Activated T-helper 17 cell treated with anti-CD3 and anti-CD28 coated beads, Interleukin-2, amount 50 U/mL, for 72 hours (primary cell): ENCODE measurements around the gene GABRP. TPM values are rescaled to one million over a fixed set of nuclear protein-coding genes. Genes with fewer than 3 reads are reported as not detected.

Experiments
- ATAC-seq: fragments of 150-1000 bp; cut with Tn5 transposase; replicated peaks from 2 replicates; pipeline ENCODE4 v1.10.0; 2021; ENCODE audit warnings: mild to moderate bottlenecking, moderate library complexity
- H3K27ac Mint-ChIP-seq: one replicate; pipeline ENCODE4 v1.8.0; 2022; ENCODE audit warnings: mixed read lengths
- H3K27me3 Mint-ChIP-seq: one replicate; pipeline ENCODE4 v1.8.0; 2022; ENCODE audit warnings: mixed read lengths
- H3K36me3 Mint-ChIP-seq: one replicate; pipeline ENCODE4 v1.8.0; 2022; ENCODE audit warnings: low read depth, mild to moderate bottlenecking, mixed read lengths
- H3K4me1 Mint-ChIP-seq: one replicate; pipeline ENCODE4 v1.8.0; 2022; ENCODE audit warnings: mixed read lengths
- H3K4me3 Mint-ChIP-seq: one replicate; pipeline ENCODE4 v1.8.0; 2022; ENCODE audit warnings: mild to moderate bottlenecking, mixed read lengths
- H3K9me3 Mint-ChIP-seq: one replicate; pipeline ENCODE4 v1.8.0; 2022; ENCODE audit warnings: mixed read lengths
- total RNA-seq, 2 donors: library from RNA; stranded (reverse); gene quantifications; one replicate each; pipeline ENCODE4 v1.2.3, GENCODE V29; 2022

GABRP gene
- total RNA-seq, 2 donors from 2014 or later = not detected

DNA sequence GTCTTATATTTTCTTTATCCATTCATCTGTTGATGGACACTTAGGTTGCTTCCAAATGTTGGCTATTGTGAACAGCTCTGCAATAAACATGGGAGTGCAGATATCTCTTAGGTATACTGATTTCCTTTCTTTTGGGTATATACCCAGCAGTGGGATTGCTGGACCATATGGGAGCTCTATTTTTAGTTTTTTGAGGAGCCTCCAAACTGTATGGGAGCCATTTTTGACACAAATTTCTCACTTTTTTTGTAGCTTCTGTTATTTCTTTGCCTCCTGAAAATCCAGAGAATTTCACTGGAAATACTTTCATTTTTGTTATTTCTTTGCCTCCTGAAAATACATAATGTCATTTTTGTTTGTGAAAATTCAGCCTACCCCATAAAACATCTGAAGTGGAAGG is 63.3 kb downstream of the GABRP start:
- H3K9me3 Mint-ChIP-seq = no peaks in the 10 kb centered on the region
- no peaks in the 10 kb centered on the region for H3K36me3 Mint-ChIP-seq
- H3K27me3 Mint-ChIP-seq = peaks cover 13% of the 10 kb centered on the region
- H3K4me3 Mint-ChIP-seq = no peak overlapping the region
- H3K27ac Mint-ChIP-seq = no peak overlapping the region
- H3K4me1 Mint-ChIP-seq = no peaks in the 10 kb centered on the region
- ATAC-seq = no peak

DNA sequence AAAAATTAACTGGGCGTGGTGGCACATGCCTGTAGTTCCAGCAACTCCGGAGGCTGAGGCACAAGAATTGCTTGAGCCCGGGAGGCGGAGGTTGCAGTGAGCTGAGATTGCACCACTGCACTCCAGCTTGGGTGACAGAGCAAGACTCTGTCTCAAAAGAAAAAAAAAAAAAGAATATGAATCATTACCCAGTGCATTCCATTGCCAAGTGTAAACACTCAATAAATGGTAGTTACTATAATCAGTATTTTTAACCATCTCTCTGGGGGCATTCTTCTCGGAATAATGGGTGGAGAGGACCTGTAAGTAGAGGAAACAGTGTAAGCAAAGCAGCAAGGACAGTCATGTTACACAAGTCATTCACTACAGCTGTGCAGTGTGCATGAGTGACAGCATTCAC is 64.5 kb downstream of the GABRP start:
- Mint-ChIP-seq H3K27me3 (peaks cover 13% of the 10 kb centered on the region), H3K4me1 (no peaks in the 10 kb centered on the region), H3K9me3 (no peaks in the 10 kb centered on the region), H3K4me3 (no peak overlapping the region), H3K27ac (no peak overlapping the region), H3K36me3 (no peaks in the 10 kb centered on the region)
- no peak for ATAC-seq

DNA sequence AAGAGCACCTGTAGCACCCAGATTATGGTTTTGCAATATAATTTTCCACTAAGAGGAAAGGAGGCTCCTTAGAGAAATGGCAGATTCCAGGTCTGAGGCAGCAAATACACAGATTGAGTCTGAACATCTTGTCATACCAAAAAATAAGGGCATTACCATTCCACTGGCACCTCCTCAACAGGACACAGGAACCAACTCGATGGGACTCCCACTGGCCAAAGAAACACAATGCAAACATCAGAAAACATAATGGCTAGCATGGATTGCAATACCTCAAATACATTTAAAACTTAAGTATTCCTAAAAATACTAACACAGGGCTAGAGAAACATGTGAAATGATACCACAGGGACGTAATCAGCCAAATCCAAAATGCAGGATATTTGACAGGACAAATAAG is 65.8 kb downstream of the GABRP start:
- H3K4me1 Mint-ChIP-seq = no peaks in the 10 kb centered on the region
- H3K9me3 Mint-ChIP-seq = no peaks in the 10 kb centered on the region
- peaks cover 13% of the 10 kb centered on the region for H3K27me3 Mint-ChIP-seq
- no peak for ATAC-seq
- no peak overlapping the region for H3K27ac Mint-ChIP-seq
- no peak overlapping the region for H3K4me3 Mint-ChIP-seq
- no peaks in the 10 kb centered on the region for H3K36me3 Mint-ChIP-seq

DNA sequence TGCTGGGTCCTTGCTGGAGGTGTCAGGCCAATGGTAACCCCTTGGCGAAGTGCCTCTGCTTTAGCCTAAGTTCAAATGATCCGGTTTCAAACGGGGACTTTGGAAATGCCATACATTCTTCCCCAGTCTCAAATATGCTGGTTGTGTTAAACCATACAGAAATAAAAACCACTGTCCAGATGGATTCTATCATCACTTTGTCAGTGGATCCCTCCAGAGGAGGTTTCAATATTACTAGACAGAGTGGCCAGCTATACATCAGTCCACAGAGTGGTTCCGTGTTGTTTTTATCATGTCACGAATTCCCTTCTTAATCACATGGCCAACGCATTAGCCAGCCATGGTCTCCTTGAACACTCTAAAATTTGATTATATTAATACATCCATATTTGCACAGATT is 71.0 kb downstream of the GABRP start:
- H3K4me1 Mint-ChIP-seq = no peaks in the 10 kb centered on the region
- ATAC-seq = no peak
- H3K36me3 Mint-ChIP-seq = no peaks in the 10 kb centered on the region
- H3K27ac Mint-ChIP-seq = no peak overlapping the region
- peaks cover 9% of the 10 kb centered on the region for H3K9me3 Mint-ChIP-seq
- H3K4me3 Mint-ChIP-seq = no peak overlapping the region
- H3K27me3 Mint-ChIP-seq = peaks cover 12% of the 10 kb centered on the region

DNA sequence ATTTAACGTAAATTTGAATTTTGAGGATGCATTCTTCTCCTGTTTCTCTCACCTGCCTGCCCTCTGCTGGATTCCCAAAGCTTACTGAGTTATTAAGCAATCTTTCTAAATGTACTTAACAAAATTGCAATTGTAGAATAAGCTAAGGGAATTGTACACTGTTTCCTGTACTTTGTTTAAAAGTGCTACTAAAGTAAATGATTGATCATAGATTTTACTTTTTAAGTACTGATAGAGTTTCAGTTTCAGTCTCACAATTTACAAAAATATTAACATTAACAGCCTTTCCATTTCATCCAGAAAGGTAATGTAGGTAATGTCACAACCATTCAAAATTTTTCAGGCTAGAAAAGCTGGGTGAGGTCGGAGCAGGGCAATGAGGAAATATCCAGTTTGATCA is 73.5 kb downstream of the GABRP start:
- no peak overlapping the region for H3K27ac Mint-ChIP-seq
- H3K4me1 Mint-ChIP-seq = no peaks in the 10 kb centered on the region
- peaks cover 21% of the 10 kb centered on the region for H3K9me3 Mint-ChIP-seq
- no peak overlapping the region for H3K4me3 Mint-ChIP-seq
- H3K27me3 Mint-ChIP-seq = peaks cover 26% of the 10 kb centered on the region
- H3K36me3 Mint-ChIP-seq = peaks cover 11% of the 10 kb centered on the region
- no peak for ATAC-seq

DNA sequence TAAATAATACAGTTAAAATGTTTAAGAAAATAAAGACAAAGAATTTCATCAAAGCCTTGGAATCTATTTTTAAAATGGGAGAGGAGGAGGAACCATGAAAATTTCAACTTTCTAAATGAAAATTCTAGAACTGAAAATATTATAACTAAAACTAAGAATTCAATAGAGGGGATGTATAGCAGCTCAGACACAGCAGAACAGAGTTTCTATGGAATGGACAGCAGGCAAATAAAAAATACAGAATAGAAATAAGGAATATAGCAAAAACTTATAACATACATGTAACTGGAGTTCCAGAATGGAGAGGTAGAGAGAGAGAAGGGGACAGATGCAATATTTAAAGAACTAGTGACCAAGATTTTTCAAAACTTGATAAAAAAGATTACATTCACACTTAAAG is 76.9 kb downstream of the GABRP start:
- peaks cover 24% of the 10 kb centered on the region for H3K9me3 Mint-ChIP-seq
- no peak overlapping the region for H3K27ac Mint-ChIP-seq
- H3K4me3 Mint-ChIP-seq = no peak overlapping the region
- peaks cover 11% of the 10 kb centered on the region for H3K36me3 Mint-ChIP-seq
- no peaks in the 10 kb centered on the region for H3K4me1 Mint-ChIP-seq
- no peak for ATAC-seq
- H3K27me3 Mint-ChIP-seq = peaks cover 43% of the 10 kb centered on the region

DNA sequence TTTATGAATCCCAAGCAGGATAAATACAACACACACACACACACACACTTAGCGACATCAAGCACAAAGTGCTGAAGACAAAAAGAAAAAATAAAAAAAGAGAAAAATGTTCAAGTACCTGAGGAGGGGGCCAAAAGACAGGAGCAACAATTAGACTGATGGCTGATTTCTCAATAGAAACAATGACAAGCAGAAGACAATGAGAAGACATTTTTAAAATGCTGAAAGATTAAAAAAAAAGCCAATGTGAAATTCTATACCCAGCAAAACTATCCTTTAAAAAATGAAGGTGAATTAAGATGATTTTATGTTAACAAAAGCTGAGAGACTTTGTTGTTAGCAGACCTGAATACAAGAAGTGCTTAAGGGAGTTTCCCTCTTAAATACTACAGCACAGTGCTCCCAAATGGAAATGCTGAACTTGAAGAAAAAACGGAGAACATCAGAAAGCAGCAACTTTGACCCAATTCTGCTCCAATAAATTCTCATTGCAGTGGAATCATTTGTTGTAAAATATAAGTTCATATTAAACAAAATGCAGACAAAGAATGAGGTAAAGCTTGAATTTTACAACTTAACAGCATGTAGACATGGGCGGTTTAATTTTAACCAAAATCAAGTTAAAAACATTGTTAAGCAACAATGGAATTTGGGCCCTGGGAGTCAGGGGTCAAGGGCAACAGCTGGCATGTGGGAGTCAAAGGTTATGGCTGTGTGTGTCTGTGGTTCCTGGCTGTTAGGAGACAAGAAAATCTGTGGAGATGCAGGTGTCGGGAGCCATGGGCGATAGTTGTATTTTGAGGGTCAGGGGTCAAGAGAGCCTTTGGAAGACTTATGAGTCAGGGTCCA is 77.5 kb downstream of the GABRP start:
- Mint-ChIP-seq H3K9me3 (peaks cover 24% of the 10 kb centered on the region), H3K27ac (no peak overlapping the region), H3K36me3 (peaks cover 11% of the 10 kb centered on the region), H3K27me3 (peaks cover 42% of the 10 kb centered on the region), H3K4me3 (no peak overlapping the region), H3K4me1 (no peaks in the 10 kb centered on the region)
- no peak for ATAC-seq

DNA sequence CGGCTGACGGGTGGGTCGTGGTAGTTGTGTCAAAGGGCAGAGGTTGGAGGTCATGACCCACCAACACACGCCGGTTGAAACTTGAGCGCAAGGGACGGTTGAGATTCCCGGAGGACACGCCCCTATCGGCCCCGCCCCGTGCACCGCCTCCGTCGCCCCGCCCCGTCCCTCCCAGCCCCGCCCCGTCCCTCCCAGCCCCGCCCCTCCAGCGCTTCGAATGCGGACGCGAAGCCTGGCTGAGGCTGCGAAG is 78.1 kb downstream of the GABRP start:
- Mint-ChIP-seq H3K36me3 (peaks cover 11% of the 10 kb centered on the region), H3K27ac (no peak overlapping the region), H3K27me3 (peaks cover 40% of the 10 kb centered on the region), H3K4me3 (no peak overlapping the region), H3K4me1 (no peaks in the 10 kb centered on the region), H3K9me3 (peaks cover 24% of the 10 kb centered on the region)
- ATAC-seq = no peak

DNA sequence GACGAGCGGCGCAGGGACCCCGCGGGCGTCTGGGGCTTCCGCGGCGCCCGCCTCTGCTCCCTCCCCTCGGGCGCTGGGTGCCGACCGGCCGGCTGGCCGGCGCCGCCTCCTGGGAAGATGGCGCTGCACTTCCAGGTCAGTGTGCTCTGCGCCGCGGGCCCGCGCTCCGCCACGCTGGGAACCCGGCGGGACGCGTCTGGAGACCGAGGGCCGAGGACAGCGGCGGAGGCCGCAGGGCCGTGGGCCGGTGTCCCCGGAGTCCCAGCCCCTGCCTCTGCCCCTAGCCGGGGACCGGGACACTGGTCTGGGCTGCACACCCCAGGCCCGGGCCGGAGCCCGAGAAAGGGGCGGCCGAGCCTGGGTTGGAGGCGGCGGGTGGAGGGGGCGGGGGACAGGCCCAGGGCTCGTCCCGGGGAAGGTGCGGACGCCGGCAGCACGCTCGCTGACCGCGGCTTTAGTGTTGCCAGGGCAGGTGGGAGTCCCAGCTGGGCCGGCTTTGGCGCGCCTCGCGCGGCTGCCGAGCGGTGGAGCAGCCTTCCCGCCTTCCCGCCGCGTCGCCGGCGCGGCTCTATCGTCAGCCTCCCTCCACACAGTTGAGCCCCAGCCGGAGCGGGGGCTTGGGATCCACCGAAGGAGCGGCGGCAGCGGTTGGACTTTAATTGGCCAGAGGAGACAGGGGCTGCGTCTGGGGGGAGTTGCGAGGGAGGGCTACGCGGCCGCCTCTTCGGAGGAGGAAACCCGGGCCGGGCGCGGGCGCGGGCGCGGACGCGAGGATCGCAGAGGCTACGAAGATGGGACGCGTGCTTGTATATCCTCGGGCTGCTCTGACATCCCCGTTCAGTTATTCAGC is 78.6 kb downstream of the GABRP start, which contains the start of gene RANBP17:
TSS of gene RANBP17 (plus strand) at position 102 of the 850 bp plus-strand sequence.
- Mint-ChIP-seq H3K4me1 (no peaks in the 10 kb centered on the region), H3K27ac (no peak within 1 kb of the TSS), H3K27me3 (peaks cover 40% of the 10 kb centered on the region), H3K36me3 (peaks cover 11% of the 10 kb centered on the region), H3K4me3 (no peak within 1 kb of the TSS), H3K9me3 (peaks cover 24% of the 10 kb centered on the region)
- no peak for ATAC-seq

DNA sequence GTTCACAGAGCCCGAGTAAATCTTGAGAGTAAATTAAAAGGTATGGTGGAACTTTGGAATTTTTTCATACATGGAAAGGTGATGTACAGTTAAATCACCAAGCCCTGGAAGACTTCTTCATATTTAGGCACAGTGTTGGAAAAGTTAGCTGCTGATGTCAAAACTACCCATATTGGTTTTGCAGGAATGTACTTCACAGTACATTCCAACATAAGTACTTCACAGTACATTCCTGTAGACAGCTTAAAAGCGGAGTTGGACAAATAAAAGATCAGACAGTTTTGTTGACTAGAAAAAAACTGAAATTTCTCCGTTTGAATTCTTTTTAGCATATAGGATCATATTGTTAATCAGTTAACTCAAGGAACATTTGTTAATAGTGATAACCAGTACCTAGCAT is 80.1 kb downstream of the GABRP start:
- Mint-ChIP-seq H3K27ac (no peak overlapping the region), H3K36me3 (peaks cover 11% of the 10 kb centered on the region), H3K4me3 (no peak overlapping the region), H3K27me3 (peaks cover 40% of the 10 kb centered on the region), H3K4me1 (no peaks in the 10 kb centered on the region), H3K9me3 (peaks cover 24% of the 10 kb centered on the region)
- ATAC-seq = no peak

Other genes starting within 250 kb of the GABRP start
- not detected for gene RANBP17, start 78.3 kb downstream of the GABRP start, total RNA-seq